DMS 273 (cell line): Measurements from ENCODE around the gene ASPSCR1.
A peak's percentile ranks its signal among the peaks of the same experiment; 100 is the strongest.

Source experiments
- DNase-seq: peaks from one replicate; lab custom pipeline; 2025; ENCODE audit not compliant: unreplicated experiment; lab: John Stamatoyannopoulos, UW

ASPSCR1 gene

GRCh38 chr17:82011617-82012187 is 34.3 kb downstream of the ASPSCR1 start:
- no peak for DNase-seq

GRCh38 chr17:82012261-82012639 is 34.8 kb downstream of the ASPSCR1 start:
- DNase-seq: no peak

- peak; percentile 54 for DNase-seq
Observed at GRCh38 chr17:82012640-82013295, 35.3 kb downstream of the ASPSCR1 start.

GRCh38 chr17:82013341-82013740 is 35.9 kb downstream of the ASPSCR1 start:
- DNase-seq: peak; percentile 37

- no peak for DNase-seq
Observed at GRCh38 chr17:82013772-82014321, 36.4 kb downstream of the ASPSCR1 start.

- peak; percentile 73 for DNase-seq
Observed at GRCh38 chr17:82014432-82014831, 37.0 kb downstream of the ASPSCR1 start.

- no peak for DNase-seq
Observed at GRCh38 chr17:82014971-82015310, 37.5 kb downstream of the ASPSCR1 start.

- peak; percentile 37 for DNase-seq
Observed at GRCh38 chr17:82015311-82015971, 38.0 kb downstream of the ASPSCR1 start.

GRCh38 chr17:82016061-82016874 is 38.8 kb downstream of the ASPSCR1 start:
- DNase-seq: no peak

- no peak for DNase-seq
Observed at GRCh38 chr17:82016875-82017459, 39.5 kb downstream of the ASPSCR1 start.

GRCh38 chr17:82017612-82018151 is 40.3 kb downstream of the ASPSCR1 start:
- no peak for DNase-seq

- peak; percentile 63 for DNase-seq
Observed at GRCh38 chr17:82018152-82018988, 40.9 kb downstream of the ASPSCR1 start.

- DNase-seq: no peak
Observed at GRCh38 chr17:82018989-82019689, 41.7 kb downstream of the ASPSCR1 start.

GRCh38 chr17:82019690-82020571 is 42.5 kb downstream of the ASPSCR1 start:
- peak; percentile 75 for DNase-seq

- DNase-seq: no peak
Observed at GRCh38 chr17:82020572-82021106, 43.2 kb downstream of the ASPSCR1 start.

GRCh38 chr17:82021107-82021899 is 43.9 kb downstream of the ASPSCR1 start:
- peak; percentile 84 for DNase-seq

- peak; percentile 66 for DNase-seq
Observed at GRCh38 chr17:82021900-82022309, 44.5 kb downstream of the ASPSCR1 start.
